NCI-H82 (cell line): Measurements from ENCODE around the gene TMEM161B.
"Not testable (repeated sequence)": the region's sequence is repeated elsewhere in the genome, so short reads cannot be mapped to it uniquely, and the experiment has no call there.

Source experiments
- DNase-seq: peaks from one replicate; lab custom pipeline; 2025; lab: John Stamatoyannopoulos, UW

Gene TMEM161B

DNA sequence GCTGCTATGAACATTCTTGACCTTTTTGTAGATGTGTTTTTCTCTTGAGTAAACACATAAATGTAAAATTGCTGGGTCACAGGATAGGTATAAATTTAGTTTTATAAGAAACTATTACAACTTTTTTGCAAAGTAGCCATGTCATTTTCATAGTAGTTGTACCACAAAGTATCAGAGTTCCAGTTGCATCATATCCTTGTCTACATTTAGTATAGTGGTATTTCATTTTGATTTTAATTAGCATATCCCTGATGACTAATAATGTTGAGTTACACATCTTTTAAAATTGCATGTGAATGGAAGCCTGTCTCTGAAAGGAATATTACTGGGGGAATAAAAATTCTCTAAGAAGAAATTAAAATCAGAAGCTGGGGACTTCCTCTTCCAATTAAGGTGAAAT lies 85.4 kb downstream of the TMEM161B start:
- DNase-seq, result no peak

DNA sequence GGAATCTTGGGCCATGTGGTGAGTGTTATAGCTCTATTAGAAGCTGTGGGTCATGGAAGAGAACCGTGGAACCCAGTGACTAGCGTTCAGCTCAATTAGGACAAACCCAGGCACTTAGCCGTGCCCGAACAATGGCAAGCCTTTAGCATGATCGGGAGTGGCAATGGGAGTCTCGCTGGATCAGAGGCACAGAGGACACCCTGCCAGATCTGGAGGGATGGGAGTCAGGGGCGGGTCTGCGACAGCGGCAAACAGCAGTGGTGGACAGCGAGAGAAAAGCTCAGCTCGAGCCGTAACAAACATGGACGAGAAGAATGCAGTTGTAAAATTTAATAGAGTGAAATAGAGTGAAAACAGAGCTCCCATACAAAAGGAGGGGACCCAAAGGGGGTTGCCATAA lies 91.2 kb downstream of the TMEM161B start:
- DNase-seq, result not testable (repeated sequence)

DNA sequence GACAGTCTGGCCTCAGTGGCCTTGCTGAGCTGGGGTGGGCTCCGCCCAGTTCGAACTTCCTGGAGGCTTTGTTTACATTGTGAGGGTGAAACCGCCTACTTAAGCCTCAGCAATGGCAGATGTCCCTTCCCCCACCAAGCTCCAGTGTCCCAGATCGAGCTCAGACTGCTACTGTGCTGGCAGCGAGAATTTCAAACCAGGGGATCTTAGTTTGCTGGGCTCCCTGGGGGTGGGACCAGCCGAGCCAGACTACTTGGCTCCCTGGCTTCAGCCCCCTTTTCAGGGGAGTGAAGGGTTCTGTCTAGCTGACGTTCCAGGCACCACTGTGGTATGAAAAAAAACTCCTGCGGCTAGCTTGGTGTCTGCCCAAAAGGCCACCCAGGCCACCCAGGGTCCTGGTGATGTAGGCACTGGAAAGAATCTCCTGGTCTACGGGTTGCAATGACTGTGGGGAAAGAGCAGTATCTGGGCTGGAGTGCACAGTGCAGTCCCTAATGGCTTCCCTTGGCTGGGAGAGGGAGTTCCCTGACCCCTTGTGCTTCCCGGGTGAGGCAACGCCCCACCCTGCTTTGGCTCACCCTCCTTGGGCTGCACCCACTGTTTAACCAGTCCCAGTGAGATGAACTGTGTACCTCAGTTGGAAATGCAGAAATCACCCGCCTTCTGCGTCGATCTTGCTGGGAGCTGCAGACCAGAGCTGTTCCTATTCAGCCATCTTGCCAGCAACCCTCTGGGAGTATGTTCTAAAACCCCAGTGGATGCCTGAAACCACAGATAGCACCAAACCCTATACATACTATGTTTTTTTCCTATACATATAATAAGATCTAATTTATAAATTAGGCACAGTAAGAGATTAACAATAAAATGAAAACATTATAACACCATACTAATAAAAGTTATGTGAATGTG lies 95.5 kb downstream of the TMEM161B start:
- peak; percentile 72 for DNase-seq

GRCh38 chr5:88159591-88159990 lies 109.1 kb downstream of the TMEM161B start:
- DNase-seq, result no peak

GRCh38 chr5:88158056-88158455 lies 110.6 kb downstream of the TMEM161B start:
- no peak for DNase-seq

- DNase-seq, result no peak
Observed at GRCh38 chr5:88154891-88155290, 113.8 kb downstream of the TMEM161B start.

GRCh38 chr5:88150747-88151146 lies 117.9 kb downstream of the TMEM161B start:
- DNase-seq, result no peak

DNA sequence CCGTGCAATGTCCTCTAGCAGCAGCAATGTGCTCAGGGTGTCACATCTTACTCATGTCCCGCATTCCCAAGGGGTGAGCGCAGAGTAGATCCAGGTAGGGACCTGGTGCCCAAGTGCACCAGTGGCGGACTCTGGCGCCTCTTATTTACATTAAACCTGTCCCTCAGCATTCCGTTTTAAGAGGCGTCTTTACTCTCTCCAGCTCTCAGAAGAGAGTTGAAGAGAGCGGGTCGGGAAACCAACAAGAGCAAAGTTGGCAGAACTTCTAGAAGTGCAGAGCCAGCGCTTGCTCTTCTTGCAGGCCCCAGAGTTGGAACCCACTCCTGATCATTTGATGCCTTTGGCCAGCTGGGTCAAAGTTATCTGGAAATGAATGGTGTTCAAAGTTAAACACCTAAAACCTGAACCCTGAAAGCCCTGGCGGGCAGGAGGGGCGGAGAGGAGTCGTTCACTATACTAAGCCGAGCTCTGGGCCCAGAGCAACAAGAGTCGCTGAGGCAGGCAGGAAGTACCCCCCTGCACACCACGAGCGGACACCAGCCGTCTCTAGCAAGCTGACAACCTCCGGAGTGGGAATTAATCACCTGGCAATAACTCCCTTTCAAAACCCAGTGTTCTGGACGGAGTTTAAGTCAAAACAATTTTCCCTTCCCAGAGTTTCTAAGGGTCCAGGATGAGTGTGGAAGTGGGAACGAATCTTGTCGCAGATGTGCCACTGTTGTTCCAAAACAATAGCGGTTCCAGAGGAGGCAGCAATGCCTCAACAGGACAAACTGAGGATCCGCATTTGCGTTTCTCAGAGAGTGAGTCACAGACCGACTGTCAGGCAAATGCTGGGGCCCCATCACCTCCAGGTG lies 122.8 kb downstream of the TMEM161B start:
- no peak for DNase-seq

- no peak for DNase-seq
Observed at GRCh38 chr5:88145221-88145610, 123.4 kb downstream of the TMEM161B start.
